ENCODE data around the gene ELAVL2.

ELAVL2 gene

GRCh38 chr9:23643656-23644258 lies 182.3 kb downstream of the ELAVL2 start:
- in situ Hi-C loops (cut with MboI; ENCODE audit: low sequenced_read_pairs, unreplicated experiment) = no loop called here
- TF ChIP-seq CTCF (IDR thresholded peaks at IDR 0.05; ENCODE audit: borderline replicate concordance, control extremely low read depth, extremely low read depth, insufficient read depth, missing control alignments) = no peak
- DNase-seq (ENCODE audit: low spot score) = no peak

Measured in GM13976 (cell line).